ENCODE measurements around the gene GTPBP2.
"Not testable (repeated sequence)": the region's sequence is repeated elsewhere in the genome, so short reads cannot be mapped to it uniquely, and the experiment has no call there.

The GTPBP2 gene, protein sequence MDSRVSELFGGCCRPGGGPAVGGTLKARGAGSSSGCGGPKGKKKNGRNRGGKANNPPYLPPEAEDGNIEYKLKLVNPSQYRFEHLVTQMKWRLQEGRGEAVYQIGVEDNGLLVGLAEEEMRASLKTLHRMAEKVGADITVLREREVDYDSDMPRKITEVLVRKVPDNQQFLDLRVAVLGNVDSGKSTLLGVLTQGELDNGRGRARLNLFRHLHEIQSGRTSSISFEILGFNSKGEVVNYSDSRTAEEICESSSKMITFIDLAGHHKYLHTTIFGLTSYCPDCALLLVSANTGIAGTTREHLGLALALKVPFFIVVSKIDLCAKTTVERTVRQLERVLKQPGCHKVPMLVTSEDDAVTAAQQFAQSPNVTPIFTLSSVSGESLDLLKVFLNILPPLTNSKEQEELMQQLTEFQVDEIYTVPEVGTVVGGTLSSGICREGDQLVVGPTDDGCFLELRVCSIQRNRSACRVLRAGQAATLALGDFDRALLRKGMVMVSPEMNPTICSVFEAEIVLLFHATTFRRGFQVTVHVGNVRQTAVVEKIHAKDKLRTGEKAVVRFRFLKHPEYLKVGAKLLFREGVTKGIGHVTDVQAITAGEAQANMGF

GRCh38 chr6:43629104-43629504 is at the start of gene GTPBP2:
GTPBP2 (minus strand) TSS chr6:43629264; CDS start chr6:43629162, 102 bp downstream.
- peak; percentile 95 to 99 for DNase-seq

- DNase-seq: no peak
Measured at GRCh38 chr6:43678341-43678740, 49.3 kb upstream of the GTPBP2 start.

DNA sequence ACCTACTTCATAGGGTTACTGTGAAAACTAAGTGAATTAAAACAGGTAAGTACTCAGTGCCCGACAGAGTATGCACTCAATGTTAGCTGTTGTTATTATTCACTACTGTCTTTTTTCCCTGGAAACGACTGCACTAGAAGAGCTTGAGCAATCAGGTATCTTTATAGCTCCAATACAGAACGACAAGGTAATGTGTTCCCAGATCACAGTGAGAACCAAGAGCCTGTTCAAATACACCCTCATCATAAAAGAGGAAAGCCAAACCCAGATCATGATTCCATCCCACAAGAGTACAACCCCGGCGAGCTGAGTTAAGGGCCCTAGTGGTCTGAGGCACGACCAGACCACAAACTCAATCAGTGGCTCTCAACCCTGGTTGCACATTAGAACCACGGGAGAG is 48.7 kb upstream of the GTPBP2 start:
- DNase-seq: no peak

- DNase-seq: no peak
Measured at GRCh38 chr6:43676962-43677606, 48.0 kb upstream of the GTPBP2 start.

- no peak for DNase-seq
Measured at GRCh38 chr6:43674921-43675320, 45.9 kb upstream of the GTPBP2 start.

DNA sequence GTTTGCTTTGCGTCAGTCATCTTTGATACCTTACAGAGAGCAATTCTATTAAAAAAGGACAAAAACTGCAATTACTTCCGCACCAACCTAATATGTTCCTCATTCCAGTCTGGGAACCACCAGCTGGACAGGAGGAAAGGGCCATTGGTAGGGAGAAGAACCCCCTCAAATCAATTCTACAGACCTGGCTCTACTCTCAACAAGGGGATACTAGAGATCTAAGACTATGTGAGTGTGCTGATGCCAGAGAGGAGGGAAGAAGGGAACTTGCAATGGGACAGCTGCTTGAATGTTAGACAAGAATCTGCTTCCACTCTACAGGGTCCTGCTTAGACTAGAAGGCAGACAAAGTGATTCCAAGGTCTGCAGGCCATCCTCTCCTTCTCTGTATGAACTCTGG is 45.2 kb upstream of the GTPBP2 start:
- no peak for DNase-seq

DNA sequence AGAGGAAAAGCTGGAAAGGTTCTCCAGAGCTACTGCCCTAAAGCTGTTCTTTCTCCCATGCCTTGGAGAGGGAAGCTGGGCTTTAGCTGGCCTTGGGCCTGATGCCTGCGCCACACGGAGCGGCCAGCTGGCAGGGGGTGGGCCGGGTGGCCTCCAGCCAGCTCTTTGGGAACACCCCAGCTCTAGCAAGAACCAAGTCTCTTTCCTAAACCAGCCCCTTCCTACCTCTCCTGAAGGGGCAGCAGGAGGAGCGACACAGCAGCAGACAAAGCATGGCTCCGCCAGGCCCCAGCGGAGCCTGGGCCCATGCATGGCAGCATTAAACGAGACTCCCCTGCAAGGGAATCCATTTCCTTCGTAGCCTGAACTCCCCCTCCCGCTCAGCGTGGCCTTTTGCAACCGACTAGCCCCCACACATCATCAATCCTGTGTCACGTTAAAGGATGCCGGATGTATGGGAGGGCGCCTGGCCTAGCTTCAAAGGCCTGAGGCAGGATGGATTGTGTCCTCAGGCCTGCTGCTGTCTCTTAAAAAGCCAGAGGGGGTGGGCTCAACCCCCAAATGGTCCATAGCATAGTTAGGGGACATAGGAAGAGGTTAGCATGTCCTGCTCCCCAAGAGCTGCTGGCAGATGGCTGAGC is 44.5 kb upstream of the GTPBP2 start:
- no peak for DNase-seq

GRCh38 chr6:43671801-43672690 is 43.0 kb upstream of the GTPBP2 start:
- no peak for DNase-seq

DNA sequence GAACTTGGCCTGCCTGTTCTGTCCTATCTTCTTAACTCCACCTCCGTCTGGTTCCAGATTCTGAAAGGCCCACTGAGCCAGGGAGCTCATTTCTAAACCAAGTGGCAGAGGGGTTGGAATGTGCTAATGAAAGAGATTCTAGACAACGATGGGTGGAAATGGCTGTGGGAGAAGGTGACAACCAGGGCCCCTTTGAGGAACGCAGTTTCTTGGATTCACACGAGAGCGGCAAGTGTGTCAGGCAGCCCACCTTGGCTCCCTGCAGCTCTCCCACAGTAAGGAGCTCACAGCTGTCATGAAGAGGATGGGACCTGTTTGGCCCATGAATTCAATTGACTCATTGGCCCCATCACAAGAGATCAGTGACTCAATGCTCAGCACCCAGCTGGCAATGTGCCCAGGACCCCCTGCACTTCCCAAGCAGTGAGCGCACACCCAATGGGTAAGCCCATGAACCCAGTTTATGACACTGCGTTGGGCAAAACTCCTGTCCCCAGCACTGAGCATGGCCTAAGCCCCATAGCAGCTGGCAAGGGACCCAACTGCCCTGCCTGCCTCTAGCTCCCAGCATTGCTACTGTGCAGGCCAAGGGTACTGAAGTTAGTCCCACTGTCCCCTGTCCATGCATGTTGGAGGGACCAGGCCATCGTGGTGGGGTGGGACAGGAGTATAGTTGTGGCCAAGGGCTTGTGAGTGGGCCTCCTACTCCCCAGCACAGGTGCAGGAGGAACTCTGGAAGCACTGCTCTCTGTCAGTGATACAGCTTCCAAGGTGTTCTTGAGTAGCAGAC is 42.1 kb upstream of the GTPBP2 start:
- no peak for DNase-seq

GRCh38 chr6:43670623-43670986 is 41.5 kb upstream of the GTPBP2 start:
- DNase-seq: no peak

DNA sequence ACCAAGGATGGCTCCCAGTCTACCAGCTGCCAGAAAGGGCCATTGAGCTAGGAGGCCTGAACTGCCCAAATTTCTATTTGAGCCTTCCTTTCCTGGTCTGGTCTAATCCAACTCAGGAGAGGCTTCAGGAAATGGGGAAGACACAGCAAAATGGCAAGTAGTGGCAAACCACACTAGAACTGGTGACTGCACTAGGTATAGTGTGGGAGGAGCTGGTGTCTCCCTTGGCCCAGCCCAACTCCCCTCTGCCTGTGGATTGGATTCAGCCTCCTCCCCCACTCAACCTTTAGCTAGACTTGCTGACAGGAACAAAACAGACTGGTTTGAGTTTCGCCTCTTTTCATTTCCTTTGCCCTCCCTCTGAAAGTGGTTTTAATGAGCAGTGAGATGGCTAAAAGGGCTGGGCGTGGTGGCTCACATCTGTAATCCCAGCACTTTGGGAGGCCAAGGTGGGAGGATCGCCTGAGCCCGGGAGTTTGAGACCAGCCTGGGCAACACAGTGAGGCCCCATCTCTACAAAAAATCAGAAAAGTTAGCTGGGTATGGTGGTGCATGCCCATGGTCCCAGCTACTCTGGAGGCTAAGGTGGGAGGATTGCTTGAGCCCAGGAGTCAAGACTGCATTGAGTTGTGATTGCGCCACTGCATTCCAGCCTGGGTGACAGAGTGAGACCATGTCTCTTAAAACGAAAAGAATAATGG is 41.0 kb upstream of the GTPBP2 start:
- DNase-seq: no peak

DNA sequence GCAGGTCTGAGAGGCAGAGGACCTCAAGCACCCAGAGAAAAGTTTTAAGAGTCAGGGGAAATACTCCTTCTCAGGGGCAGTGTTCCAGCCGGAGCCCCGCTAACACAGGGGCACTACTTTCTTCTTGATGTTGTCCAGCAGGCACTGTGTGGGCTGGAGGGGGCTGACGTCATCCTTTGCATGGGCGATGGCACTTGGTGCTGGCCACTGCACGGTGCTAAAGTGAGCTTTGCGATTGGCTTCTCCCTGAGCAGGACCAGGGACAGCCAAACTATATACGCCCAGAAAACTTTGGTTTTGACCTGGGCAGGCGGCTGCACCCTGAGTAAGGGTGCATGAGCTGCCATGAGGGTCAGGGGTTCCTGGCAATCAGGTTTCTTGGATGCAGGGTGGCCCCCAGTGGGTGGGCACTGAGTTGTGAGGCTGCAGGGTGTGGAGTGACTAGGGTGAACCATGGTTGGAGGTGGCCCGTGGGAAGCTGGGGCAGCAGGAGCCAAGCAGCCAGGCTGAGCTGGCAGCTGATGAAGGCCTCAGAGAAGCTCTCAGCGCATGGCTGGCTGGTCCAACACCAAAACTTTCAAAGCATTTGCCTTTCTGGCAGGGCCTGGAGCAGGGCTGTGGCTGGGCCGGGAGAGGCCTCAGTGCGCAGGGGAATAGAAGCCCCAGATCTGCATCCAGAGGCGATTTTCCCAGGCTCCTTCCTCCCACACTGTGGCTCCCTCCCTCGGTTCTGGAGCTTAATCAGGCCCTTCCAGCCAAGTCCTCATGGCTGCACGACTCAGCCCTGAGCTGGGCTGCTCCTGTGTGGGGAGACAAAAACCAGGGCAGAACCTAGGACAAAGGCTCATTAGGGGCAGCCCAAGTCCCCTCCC is 40.2 kb upstream of the GTPBP2 start:
- peak in 1 of 2 experiments; percentile 38 for DNase-seq

GRCh38 chr6:43668151-43669028 is 39.3 kb upstream of the GTPBP2 start:
- DNase-seq: peak; percentile 80 to 98

- peak; percentile 75 to 92 for DNase-seq
Measured at GRCh38 chr6:43667245-43668150, 38.4 kb upstream of the GTPBP2 start.

GRCh38 chr6:43666196-43666920 is 37.3 kb upstream of the GTPBP2 start:
- peak in 1 of 2 experiments; percentile 63 for DNase-seq

- DNase-seq: no peak
Measured at GRCh38 chr6:43665376-43665775, 36.3 kb upstream of the GTPBP2 start.

DNA sequence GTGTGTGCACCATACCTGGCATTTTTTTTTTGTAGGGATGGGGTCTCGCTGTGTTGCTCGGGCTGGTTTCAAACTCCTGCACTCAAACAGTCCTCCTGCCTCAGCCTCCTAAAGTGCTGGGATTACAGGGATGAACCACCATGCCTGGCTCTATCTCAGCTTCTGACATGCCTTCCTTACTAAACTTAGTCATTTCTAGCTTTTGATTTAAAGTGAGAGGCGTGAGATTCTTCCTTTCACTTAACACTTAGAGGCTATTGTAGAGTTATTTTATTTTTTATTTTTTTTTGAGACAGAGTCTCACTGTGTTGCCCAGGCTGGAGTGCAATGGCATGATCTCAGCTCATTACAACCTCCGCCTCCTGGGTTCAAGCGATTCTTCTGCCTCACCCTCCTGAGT is 33.9 kb upstream of the GTPBP2 start:
- DNase-seq: not testable (repeated sequence)

Data from NCI-H524 (cell line).